ENCODE measurements around the gene ANO9.

- no peak for TF ChIP-seq POLR2A (IDR thresholded peaks at IDR 0.05)
- no peak for TF ChIP-seq CTCF (IDR thresholded peaks at IDR 0.05)
These were observed 45.8 kb upstream of the ANO9 start for GRCh38 chr11:487571-488021.
